HG03354 (cell line): Measurements from ENCODE around the gene PARP4.
"Not testable (repeated sequence)": the region's sequence is repeated elsewhere in the genome, so short reads cannot be mapped to it uniquely, and the experiment has no call there.

Experiments used
- ATAC-seq: cut with Tn5 transposase; IDR thresholded peaks from one replicate; pipeline ENCODE4 v1.9.1; 2021; ENCODE audit warnings: mild to moderate bottlenecking; ENCODE audit not compliant: unreplicated experiment, poor library complexity, severe bottlenecking

The PARP4 gene

GRCh38 chr13:24381541-24382265 is 130.9 kb downstream of the PARP4 start:
- ATAC-seq: no peak

- ATAC-seq: not testable (repeated sequence)
Measured at GRCh38 chr13:24380881-24381280, 131.7 kb downstream of the PARP4 start.

DNA sequence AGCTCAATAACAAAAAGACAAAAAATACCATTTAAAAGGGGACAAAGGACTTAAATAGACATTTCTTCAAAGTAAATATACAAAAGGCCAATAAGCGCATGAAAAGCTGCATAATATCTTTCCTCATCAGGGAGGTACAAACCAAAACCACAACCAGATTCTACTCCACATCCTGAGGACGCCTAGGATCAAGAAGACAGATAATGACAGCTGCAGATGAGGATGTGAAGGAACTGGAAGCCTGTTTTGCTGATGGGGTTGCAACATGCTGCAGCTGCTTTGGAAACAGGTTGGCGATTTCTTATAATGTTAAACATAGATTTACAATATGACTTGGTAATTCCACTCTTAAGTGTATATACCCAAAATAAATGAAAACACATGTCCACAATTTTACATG is 132.4 kb downstream of the PARP4 start:
- not testable (repeated sequence) for ATAC-seq

GRCh38 chr13:24371273-24371672 is 141.3 kb downstream of the PARP4 start:
- not testable (repeated sequence) for ATAC-seq
